RWPE2 (cell line): ENCODE results near the gene YAP1.

Source experiments
- ATAC-seq: fragments of 200-7000 bp; cut with Tn5 transposase; 3 replicates; pipeline ENCODE4 v1.9.1; 2021; ENCODE audit warnings: low read depth
- DNase-seq: peaks from one replicate; pipeline ENCODE4 v3.0.0-alpha.2; 2020; ENCODE audit warnings: low spot score
- H3K27ac ChIP-seq: fragments of 450-650 bp; 2 replicates; pipeline ENCODE4 v1.5.1; 2017; ENCODE audit warnings: mild to moderate bottlenecking; ENCODE audit not compliant: poor library complexity, severe bottlenecking
- H3K27me3 ChIP-seq: fragments of 250-450 bp; sonication (Bioruptor Pico); 2 replicates; pipeline ENCODE4 v1.5.1; 2021; ENCODE audit warnings: mild to moderate bottlenecking, moderate library complexity; ENCODE audit not compliant: insufficient read depth, poor library complexity, severe bottlenecking
- H3K36me3 ChIP-seq: fragments of 250-450 bp; sonication (Bioruptor Pico); 2 replicates; pipeline ENCODE4 v1.5.1; 2020; ENCODE audit warnings: low read depth, mild to moderate bottlenecking, moderate library complexity
- H3K4me1 ChIP-seq: fragments of 250-450 bp; sonication (Bioruptor Pico); 2 replicates; pipeline ENCODE4 v1.5.1; 2021; ENCODE audit warnings: mild to moderate bottlenecking, moderate library complexity; ENCODE audit not compliant: insufficient read depth, poor library complexity, severe bottlenecking
- H3K4me3 ChIP-seq: fragments of 250-450 bp; sonication (Bioruptor Pico); 2 replicates; pipeline ENCODE4 v1.5.1; 2021; ENCODE audit warnings: mild to moderate bottlenecking, moderate library complexity; ENCODE audit not compliant: severe bottlenecking
- H3K9me3 ChIP-seq: fragments of 250-450 bp; sonication (Bioruptor Pico); 2 replicates; pipeline ENCODE4 v1.5.1; 2021; ENCODE audit warnings: mild to moderate bottlenecking, moderate library complexity; ENCODE audit not compliant: severe bottlenecking
- TF ChIP-seq, protein P1 (sequence below): fragments of 450-650 bp; IDR thresholded peaks from one replicate; pipeline ENCODE4 v1.5.1; 2017; ENCODE audit warnings: mild to moderate bottlenecking, moderate library complexity; ENCODE audit not compliant: poor library complexity, severe bottlenecking

Gene YAP1

DNA sequence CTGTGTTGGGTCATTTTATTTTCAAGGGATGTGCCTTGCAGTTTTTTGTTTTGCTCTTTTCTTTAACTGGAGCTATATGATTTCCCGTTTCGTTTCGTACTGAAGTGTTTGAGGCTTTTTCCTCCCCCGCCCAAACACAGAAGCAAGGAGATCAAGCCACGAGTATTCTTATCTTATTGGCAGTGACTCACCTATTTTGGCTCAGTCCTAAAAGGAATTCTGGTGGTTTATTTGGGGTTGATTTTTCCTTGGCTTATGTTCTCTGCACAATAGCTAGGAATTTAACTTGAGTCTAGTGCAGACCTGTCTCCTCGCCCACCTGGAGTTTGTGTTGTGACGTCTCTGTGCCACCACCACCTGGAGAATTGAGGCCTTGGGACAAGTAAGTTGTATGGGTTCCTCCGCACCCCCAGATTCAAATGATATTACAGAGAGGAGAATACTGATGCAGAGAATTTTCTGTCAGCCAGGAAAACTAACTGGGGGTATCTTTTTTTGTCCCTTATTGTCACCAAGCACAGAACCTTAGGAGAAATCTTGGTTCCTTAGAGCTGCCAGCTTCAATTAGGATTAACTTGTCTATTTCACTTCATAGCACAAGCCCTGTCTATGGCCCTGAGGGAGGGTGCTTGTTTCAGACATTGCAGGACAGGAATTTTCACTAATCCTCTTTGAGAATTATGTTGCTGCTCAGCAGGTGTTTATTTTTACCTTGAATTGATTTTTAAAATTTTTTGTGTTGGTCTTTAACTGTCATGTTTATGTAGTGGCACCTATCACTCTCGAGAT lies 116.6 kb downstream of the YAP1 start:
- no peaks in the 10 kb centered on the region for H3K9me3 ChIP-seq
- peak overlapping the region; percentile 99 for H3K27ac ChIP-seq
- H3K36me3 ChIP-seq = peaks cover 70% of the 10 kb centered on the region
- TF ChIP-seq, protein P1, sequence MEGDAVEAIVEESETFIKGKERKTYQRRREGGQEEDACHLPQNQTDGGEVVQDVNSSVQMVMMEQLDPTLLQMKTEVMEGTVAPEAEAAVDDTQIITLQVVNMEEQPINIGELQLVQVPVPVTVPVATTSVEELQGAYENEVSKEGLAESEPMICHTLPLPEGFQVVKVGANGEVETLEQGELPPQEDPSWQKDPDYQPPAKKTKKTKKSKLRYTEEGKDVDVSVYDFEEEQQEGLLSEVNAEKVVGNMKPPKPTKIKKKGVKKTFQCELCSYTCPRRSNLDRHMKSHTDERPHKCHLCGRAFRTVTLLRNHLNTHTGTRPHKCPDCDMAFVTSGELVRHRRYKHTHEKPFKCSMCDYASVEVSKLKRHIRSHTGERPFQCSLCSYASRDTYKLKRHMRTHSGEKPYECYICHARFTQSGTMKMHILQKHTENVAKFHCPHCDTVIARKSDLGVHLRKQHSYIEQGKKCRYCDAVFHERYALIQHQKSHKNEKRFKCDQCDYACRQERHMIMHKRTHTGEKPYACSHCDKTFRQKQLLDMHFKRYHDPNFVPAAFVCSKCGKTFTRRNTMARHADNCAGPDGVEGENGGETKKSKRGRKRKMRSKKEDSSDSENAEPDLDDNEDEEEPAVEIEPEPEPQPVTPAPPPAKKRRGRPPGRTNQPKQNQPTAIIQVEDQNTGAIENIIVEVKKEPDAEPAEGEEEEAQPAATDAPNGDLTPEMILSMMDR = no peak
- no peaks in the 10 kb centered on the region for H3K27me3 ChIP-seq
- peak; percentile 64 for DNase-seq
- peaks cover 52% of the 10 kb centered on the region for H3K4me1 ChIP-seq
- peak; percentile 68 for ATAC-seq
- no peak overlapping the region for H3K4me3 ChIP-seq

GRCh38 chr11:102229510-102230123 lies 119.4 kb downstream of the YAP1 start:
- TF ChIP-seq, protein P1 = no peak
- ATAC-seq (no peak), DNase-seq (no peak)
- H3K4me1 ChIP-seq = peaks cover 26% of the 10 kb centered on the region
- H3K9me3 ChIP-seq = no peaks in the 10 kb centered on the region
- H3K36me3 ChIP-seq = peaks cover 81% of the 10 kb centered on the region
- H3K4me3 ChIP-seq = no peak overlapping the region
- no peaks in the 10 kb centered on the region for H3K27me3 ChIP-seq
- H3K27ac ChIP-seq = peak overlapping the region; percentile 99

- ATAC-seq (no peak), DNase-seq (no peak)
- H3K36me3 ChIP-seq = peaks cover 75% of the 10 kb centered on the region
- TF ChIP-seq, protein P1 = no peak
- H3K27me3 ChIP-seq = no peaks in the 10 kb centered on the region
- H3K4me1 ChIP-seq = peaks cover 21% of the 10 kb centered on the region
- H3K9me3 ChIP-seq = no peaks in the 10 kb centered on the region
- H3K4me3 ChIP-seq = no peak overlapping the region
- no peak overlapping the region for H3K27ac ChIP-seq
Measured at GRCh38 chr11:102230186-102230585, 119.9 kb downstream of the YAP1 start.

GRCh38 chr11:102230911-102231310 lies 120.7 kb downstream of the YAP1 start:
- DNase-seq = no peak
- Histone ChIP-seq H3K9me3 (no peaks in the 10 kb centered on the region), H3K4me3 (no peak overlapping the region), H3K4me1 (peaks cover 14% of the 10 kb centered on the region), H3K27ac (no peak overlapping the region), H3K36me3 (peaks cover 68% of the 10 kb centered on the region), H3K27me3 (no peaks in the 10 kb centered on the region)
- ATAC-seq = no peak
- TF ChIP-seq, protein P1 = no peak
